ENCODE results near the gene SMCO1.
"Not testable (repeated sequence)": the region's sequence is repeated elsewhere in the genome, so short reads cannot be mapped to it uniquely, and the experiment has no call there.

SMCO1 gene

DNA sequence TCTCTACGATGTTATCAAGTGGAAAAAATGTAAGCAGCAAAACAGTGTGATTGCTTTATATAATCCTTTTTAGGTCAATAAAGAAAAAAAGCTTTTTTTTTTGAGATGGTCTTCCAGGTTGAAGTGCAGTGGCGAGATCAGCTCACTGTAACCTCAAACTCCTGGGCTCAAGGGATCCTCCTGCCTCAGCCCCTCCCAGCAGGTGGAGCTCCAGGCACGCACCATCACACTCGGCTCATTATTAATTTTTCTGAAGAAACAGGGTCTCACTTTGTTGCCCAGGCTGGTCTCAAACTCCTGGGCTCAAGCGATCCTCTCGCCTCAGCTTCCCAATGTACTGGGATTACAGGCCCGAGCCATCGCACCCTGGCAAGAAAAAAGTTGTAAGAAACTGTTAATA is 28.9 kb downstream of the SMCO1 start:
- DNase-seq, result no peak

DNA sequence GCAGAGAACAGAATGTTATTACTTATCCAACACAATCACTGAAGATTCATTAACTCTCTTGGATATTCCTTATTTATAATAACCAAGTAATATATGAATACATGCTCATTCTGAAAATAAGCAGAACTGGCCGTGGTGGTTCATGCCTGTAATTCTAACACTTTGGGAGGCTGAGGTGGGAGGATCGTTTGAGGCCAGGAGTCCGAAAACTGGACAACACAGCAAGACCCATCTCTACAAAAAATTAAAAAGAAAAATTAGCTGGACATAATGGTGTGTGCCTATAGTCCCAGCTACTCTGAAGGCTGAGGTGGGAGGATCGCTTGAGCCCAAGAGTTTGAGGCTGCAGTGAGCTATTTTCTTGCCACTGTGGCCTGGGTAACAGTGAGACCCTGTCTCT is 37.5 kb downstream of the SMCO1 start:
- no peak for DNase-seq

DNA sequence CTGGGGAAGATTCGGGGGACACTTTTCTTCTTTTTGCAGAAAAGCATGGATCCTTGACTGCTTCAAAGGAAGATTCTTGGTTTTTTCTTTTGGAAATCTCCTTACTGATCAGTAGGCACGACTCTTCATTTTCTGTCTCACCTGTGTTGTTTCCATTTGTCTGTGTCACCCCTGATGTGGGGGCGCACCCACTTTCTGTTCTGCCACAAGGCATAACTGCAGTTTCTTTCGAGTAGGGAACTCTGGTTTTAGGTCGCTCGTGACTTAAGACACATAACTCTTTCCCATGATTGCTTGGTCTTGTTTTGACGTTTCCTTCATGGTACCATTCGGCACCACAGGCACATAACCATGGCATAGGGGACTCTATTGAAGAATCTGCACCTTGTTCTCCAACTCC is 42.9 kb downstream of the SMCO1 start:
- DNase-seq, result no peak

DNA sequence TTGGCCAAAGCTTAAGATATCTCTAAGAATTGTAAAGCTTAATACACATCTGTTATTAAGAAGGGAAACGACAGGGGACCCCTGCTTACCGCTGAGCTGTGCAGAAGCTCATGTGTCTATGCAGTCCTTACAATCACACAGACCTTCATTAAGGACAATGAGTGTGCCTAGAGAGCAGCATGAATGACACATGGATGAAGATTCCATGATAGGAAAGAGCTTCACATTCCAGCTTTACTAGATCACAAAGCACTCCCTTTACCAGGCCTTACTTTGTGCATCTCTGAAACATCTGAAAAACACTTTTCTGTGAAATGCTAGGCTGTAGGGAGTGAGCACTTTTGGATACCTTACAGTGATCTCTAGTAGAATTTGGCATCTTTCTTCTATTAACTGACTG is 43.6 kb downstream of the SMCO1 start:
- no peak for DNase-seq

DNA sequence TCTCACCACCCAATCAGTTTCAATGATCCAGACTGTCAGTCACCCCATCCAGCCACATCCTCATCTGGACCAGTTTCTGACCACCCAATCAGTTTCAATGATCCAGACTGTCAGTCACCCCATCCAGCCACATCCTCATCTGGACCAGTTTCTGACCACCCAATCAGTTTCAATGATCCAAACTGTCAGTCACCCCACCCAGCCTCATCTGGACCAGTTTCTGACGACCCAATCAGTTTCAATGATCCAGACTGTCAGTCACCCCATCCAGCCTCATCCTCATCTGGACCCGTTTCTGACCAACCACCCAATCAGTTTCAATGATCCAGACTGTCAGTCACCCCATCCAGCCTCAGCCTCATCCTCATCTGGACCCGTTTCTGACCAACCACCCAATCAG is 45.0 kb downstream of the SMCO1 start:
- not testable (repeated sequence) for DNase-seq

DNA sequence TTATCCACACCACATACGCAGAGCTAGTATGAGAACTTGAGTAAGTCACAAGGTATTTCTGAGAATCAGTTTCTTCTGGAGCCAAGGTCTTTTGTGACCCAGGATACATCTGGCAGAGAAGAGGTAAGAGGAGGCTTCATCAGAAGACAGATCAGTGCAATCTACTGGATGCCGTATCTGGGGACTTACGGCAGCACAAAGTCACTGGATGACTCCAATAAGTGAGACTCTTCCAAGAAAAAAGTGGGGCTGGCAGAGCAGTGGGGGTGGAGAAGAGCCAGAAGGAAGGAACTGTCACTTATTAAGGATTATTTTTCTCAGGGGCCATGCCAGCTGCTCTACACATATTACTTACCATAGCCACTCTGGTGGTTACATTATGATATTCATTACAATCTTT is 51.3 kb downstream of the SMCO1 start:
- no peak for DNase-seq

DNA sequence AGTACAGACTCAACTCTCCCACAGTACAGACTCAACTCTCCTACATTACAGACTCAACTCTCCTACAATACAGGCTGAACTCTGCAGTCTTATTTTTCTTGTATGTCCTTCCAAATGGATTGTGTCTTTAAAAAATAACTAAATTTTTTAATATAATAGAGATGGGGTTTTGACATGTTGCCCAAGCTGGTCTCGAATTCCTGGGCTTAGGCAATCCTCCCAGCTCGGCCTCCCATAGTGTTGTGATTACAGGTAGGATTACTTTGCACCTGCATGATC is 51.7 kb downstream of the SMCO1 start:
- DNase-seq, result no peak

DNA sequence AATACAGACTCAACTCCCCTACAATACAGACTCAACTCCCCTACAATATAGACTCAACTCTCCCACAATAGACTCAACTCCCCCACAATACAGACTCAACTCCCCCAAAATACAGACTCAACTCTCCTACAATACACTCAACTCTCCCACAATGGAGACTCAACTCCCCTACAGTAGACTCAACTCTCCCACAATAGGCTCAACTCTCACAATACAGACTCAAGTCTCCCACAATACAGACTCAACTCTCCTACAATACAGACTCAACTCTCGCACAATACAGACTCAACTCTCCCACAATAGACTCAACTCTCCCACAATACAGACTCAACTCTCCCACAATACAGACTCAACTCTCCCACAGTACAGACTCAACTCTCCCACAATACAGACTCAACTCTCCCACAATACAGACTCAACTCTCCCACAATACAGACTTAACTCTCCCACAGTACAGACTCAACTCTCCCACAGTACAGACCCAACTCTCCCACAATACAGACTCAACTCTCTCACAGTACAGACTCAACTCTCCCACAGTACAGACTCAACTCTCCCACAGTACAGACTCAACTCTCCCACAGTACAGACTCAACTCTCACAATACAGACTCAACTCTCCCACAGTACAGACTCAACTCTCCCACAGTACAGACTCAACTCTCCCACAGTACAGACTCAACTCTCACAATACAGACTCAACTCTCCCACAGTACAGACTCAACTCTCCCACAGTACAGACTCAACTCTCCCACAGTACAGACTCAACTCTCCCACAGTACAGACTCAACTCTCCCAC is 52.3 kb downstream of the SMCO1 start:
- DNase-seq, result not testable (repeated sequence)

DNA sequence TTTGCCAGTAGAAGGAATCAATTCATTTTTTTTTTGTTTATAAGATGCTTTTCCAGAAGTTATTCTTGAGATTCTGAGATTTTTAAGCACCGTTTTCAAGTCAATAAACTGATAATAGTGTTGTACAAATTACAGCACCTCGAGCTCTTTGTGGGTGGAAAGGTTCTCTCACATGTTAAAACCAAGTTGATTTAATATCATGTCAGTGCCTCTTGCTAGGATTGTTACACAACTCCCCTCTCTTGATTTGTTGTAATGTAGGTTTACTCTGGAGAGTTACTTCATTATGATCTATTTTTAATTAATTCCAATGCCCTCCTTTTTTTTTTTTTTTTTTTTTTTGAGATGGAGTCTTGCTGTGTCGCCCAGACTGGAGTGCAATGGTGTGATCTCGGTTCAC is 57.1 kb downstream of the SMCO1 start:
- no peak for DNase-seq

DNA sequence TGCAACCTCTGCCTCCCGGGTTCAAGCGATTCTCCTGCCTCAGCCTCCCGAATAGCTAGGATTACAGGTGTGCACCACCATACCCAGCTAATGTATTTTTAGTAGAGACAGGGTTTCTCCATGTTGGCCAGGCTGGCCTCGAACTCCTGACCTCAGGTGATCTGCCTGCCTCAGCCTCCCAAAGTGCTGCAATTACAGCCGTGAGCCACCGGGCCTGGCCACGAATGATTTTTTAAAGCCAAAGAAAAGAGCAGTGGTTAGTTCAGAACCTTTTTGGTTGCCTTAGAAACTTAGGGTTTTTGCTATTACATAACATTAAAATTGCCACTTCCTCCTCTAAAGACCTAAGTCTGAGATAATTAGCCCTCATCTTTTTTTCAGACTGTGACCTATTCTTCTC is 57.7 kb downstream of the SMCO1 start:
- DNase-seq, result not testable (repeated sequence)
